ENCODE measurements around the gene NARS2.
"Not testable (repeated sequence)": the region's sequence is repeated elsewhere in the genome, so short reads cannot be mapped to it uniquely, and the experiment has no call there.

Gene NARS2

GRCh38 chr11:78560826-78561484 lies 13.7 kb downstream of the NARS2 start:
- Histone ChIP-seq H3K4me1 (ENCODE audit: control insufficient read depth, insufficient read depth, low read length, poor library complexity, severe bottlenecking) (peaks cover 20% of the 10 kb centered on the region), H3K4me3 (ENCODE audit: extremely low read depth, insufficient read depth, low read length, poor library complexity, severe bottlenecking) (no peak overlapping the region), H3K36me3 (ENCODE audit: control insufficient read depth, insufficient read depth, low read length) (peaks cover 44% of the 10 kb centered on the region), H3K27ac (ENCODE audit: low read depth, low read length, severe bottlenecking) (no peak overlapping the region), H3K9me3 (ENCODE audit: control insufficient read depth, low read length) (no peaks in the 10 kb centered on the region)
- 81 to 91% methylated on average over 4 to 5 of the region's 8 CpGs for WGBS, 2 experiments (ENCODE audit: insufficient coverage in 2 of 2)

- no peaks in the 10 kb centered on the region for H3K9me3 ChIP-seq (ENCODE audit: control insufficient read depth, low read length)
Observed at GRCh38 chr11:78560153-78560552, 14.5 kb downstream of the NARS2 start.

GRCh38 chr11:78557236-78557635 lies 17.4 kb downstream of the NARS2 start:
- Histone ChIP-seq H3K36me3 (ENCODE audit: control insufficient read depth, insufficient read depth, low read length) (peaks cover 44% of the 10 kb centered on the region), H3K4me3 (ENCODE audit: extremely low read depth, insufficient read depth, low read length, poor library complexity, severe bottlenecking) (no peak overlapping the region), H3K27ac (ENCODE audit: low read depth, low read length, severe bottlenecking) (no peak overlapping the region), H3K9me3 (ENCODE audit: control insufficient read depth, low read length) (no peaks in the 10 kb centered on the region), H3K4me1 (ENCODE audit: control insufficient read depth, insufficient read depth, low read length, poor library complexity, severe bottlenecking) (peaks cover 16% of the 10 kb centered on the region)
- 33 to 100% methylated on average over 1 of the region's 2 CpGs for WGBS, 2 experiments (ENCODE audit: insufficient coverage in 2 of 2)

More at GRCh38 chr11:78560153-78560552, 14.5 kb downstream of the NARS2 start:
- Histone ChIP-seq H3K36me3 (ENCODE audit: control insufficient read depth, insufficient read depth, low read length) (peaks cover 43% of the 10 kb centered on the region), H3K4me1 (ENCODE audit: control insufficient read depth, insufficient read depth, low read length, poor library complexity, severe bottlenecking) (peaks cover 20% of the 10 kb centered on the region), H3K27ac (ENCODE audit: low read depth, low read length, severe bottlenecking) (no peak overlapping the region), H3K4me3 (ENCODE audit: extremely low read depth, insufficient read depth, low read length, poor library complexity, severe bottlenecking) (no peak overlapping the region)
- 100% methylated on average over 2 of the region's 3 CpGs for WGBS, 2 experiments (ENCODE audit: insufficient coverage in 2 of 2)

- 60% methylated on average over 1 of the region's 3 CpGs; no CpG with 5 or more reads in 1 of the 2 experiments for WGBS, 2 experiments (ENCODE audit: insufficient coverage in 2 of 2)
- H3K4me1 ChIP-seq (ENCODE audit: control insufficient read depth, insufficient read depth, low read length, poor library complexity, severe bottlenecking) = no peaks in the 10 kb centered on the region
- no peak overlapping the region for H3K4me3 ChIP-seq (ENCODE audit: extremely low read depth, insufficient read depth, low read length, poor library complexity, severe bottlenecking)
- no peak overlapping the region for H3K27ac ChIP-seq (ENCODE audit: low read depth, low read length, severe bottlenecking)
- no peaks in the 10 kb centered on the region for H3K9me3 ChIP-seq (ENCODE audit: control insufficient read depth, low read length)
- peaks cover 49% of the 10 kb centered on the region for H3K36me3 ChIP-seq (ENCODE audit: control insufficient read depth, insufficient read depth, low read length)
Observed at GRCh38 chr11:78555592-78555991, 19.1 kb downstream of the NARS2 start.

- WGBS, 2 experiments (ENCODE audit: insufficient coverage in 2 of 2) = 100% methylated on average over 1 of the region's 2 CpGs; no CpG with 5 or more reads in 1 of the 2 experiments
- no peaks in the 10 kb centered on the region for H3K9me3 ChIP-seq (ENCODE audit: control insufficient read depth, low read length)
- H3K36me3 ChIP-seq (ENCODE audit: control insufficient read depth, insufficient read depth, low read length) = peaks cover 42% of the 10 kb centered on the region
- no peak overlapping the region for H3K27ac ChIP-seq (ENCODE audit: low read depth, low read length, severe bottlenecking)
- H3K4me3 ChIP-seq (ENCODE audit: extremely low read depth, insufficient read depth, low read length, poor library complexity, severe bottlenecking) = no peak overlapping the region
- no peaks in the 10 kb centered on the region for H3K4me1 ChIP-seq (ENCODE audit: control insufficient read depth, insufficient read depth, low read length, poor library complexity, severe bottlenecking)
Observed at GRCh38 chr11:78552881-78553280, 21.8 kb downstream of the NARS2 start.

- peaks cover 41% of the 10 kb centered on the region for H3K36me3 ChIP-seq (ENCODE audit: control insufficient read depth, insufficient read depth, low read length)
- not testable (repeated sequence) for H3K9me3 ChIP-seq (ENCODE audit: control insufficient read depth, low read length); H3K27ac ChIP-seq (ENCODE audit: low read depth, low read length, severe bottlenecking); H3K4me3 ChIP-seq (ENCODE audit: extremely low read depth, insufficient read depth, low read length, poor library complexity, severe bottlenecking); H3K4me1 ChIP-seq (ENCODE audit: control insufficient read depth, insufficient read depth, low read length, poor library complexity, severe bottlenecking)
- 89 to 94% methylated on average over 2 to 4 of the region's 6 CpGs for WGBS, 2 experiments (ENCODE audit: insufficient coverage in 2 of 2)
Observed at GRCh38 chr11:78552139-78552538, 22.5 kb downstream of the NARS2 start.

GRCh38 chr11:78551066-78551465 lies 23.6 kb downstream of the NARS2 start:
- no peaks in the 10 kb centered on the region for H3K4me1 ChIP-seq (ENCODE audit: control insufficient read depth, insufficient read depth, low read length, poor library complexity, severe bottlenecking)
- H3K27ac ChIP-seq (ENCODE audit: low read depth, low read length, severe bottlenecking) = no peak overlapping the region
- 50 to 72% methylated on average over 2 to 4 of the region's 6 CpGs for WGBS, 2 experiments (ENCODE audit: insufficient coverage in 2 of 2)
- no peaks in the 10 kb centered on the region for H3K9me3 ChIP-seq (ENCODE audit: control insufficient read depth, low read length)
- no peak overlapping the region for H3K4me3 ChIP-seq (ENCODE audit: extremely low read depth, insufficient read depth, low read length, poor library complexity, severe bottlenecking)
- peaks cover 30% of the 10 kb centered on the region for H3K36me3 ChIP-seq (ENCODE audit: control insufficient read depth, insufficient read depth, low read length)

GRCh38 chr11:78549624-78550409 lies 24.8 kb downstream of the NARS2 start:
- Histone ChIP-seq H3K9me3 (ENCODE audit: control insufficient read depth, low read length) (no peaks in the 10 kb centered on the region), H3K27ac (ENCODE audit: low read depth, low read length, severe bottlenecking) (no peak overlapping the region), H3K4me3 (ENCODE audit: extremely low read depth, insufficient read depth, low read length, poor library complexity, severe bottlenecking) (no peak overlapping the region), H3K4me1 (ENCODE audit: control insufficient read depth, insufficient read depth, low read length, poor library complexity, severe bottlenecking) (no peaks in the 10 kb centered on the region), H3K36me3 (ENCODE audit: control insufficient read depth, insufficient read depth, low read length) (peaks cover 20% of the 10 kb centered on the region)
- 59 to 65% methylated on average over 2 of the region's 3 CpGs for WGBS, 2 experiments (ENCODE audit: insufficient coverage in 2 of 2)

- no peak overlapping the region for H3K4me3 ChIP-seq (ENCODE audit: extremely low read depth, insufficient read depth, low read length, poor library complexity, severe bottlenecking)
- no peaks in the 10 kb centered on the region for H3K4me1 ChIP-seq (ENCODE audit: control insufficient read depth, insufficient read depth, low read length, poor library complexity, severe bottlenecking)
- H3K36me3 ChIP-seq (ENCODE audit: control insufficient read depth, insufficient read depth, low read length) = peaks cover 19% of the 10 kb centered on the region
- H3K9me3 ChIP-seq (ENCODE audit: control insufficient read depth, low read length) = no peaks in the 10 kb centered on the region
- H3K27ac ChIP-seq (ENCODE audit: low read depth, low read length, severe bottlenecking) = no peak overlapping the region
- WGBS, 2 experiments (ENCODE audit: insufficient coverage in 2 of 2) = 100% methylated on average over 1 to 2 of the region's 2 CpGs
Observed at GRCh38 chr11:78548911-78549590, 25.6 kb downstream of the NARS2 start.

GRCh38 chr11:78547931-78548705 lies 26.5 kb downstream of the NARS2 start:
- Histone ChIP-seq H3K4me3 (ENCODE audit: extremely low read depth, insufficient read depth, low read length, poor library complexity, severe bottlenecking) (no peak overlapping the region), H3K36me3 (ENCODE audit: control insufficient read depth, insufficient read depth, low read length) (peaks cover 16% of the 10 kb centered on the region), H3K4me1 (ENCODE audit: control insufficient read depth, insufficient read depth, low read length, poor library complexity, severe bottlenecking) (no peaks in the 10 kb centered on the region), H3K9me3 (ENCODE audit: control insufficient read depth, low read length) (no peaks in the 10 kb centered on the region), H3K27ac (ENCODE audit: low read depth, low read length, severe bottlenecking) (no peak overlapping the region)
- WGBS, 2 experiments (ENCODE audit: insufficient coverage in 2 of 2) = 85 to 88% methylated on average over 3 to 5 of the region's 8 CpGs

Measured in mesodermal cell (in vitro differentiated cells).